IPS DF 6.9 (cell line): ENCODE measurements around the gene MCC.

Source experiments
- DNase-seq: peaks from one replicate; pipeline ENCODE4 v3.0.0-alpha.2; 2013; ENCODE audit warnings: low read depth, low spot score
- H3K27ac ChIP-seq: one replicate; pipeline ENCODE4 v1.5.1; 2013; ENCODE audit warnings: low read length, control low read depth
- H3K27me3 ChIP-seq: 2 replicates; pipeline ENCODE4 v1.6.1; 2013; ENCODE audit warnings: mild to moderate bottlenecking, low read length; ENCODE audit not compliant: control insufficient read depth, insufficient read depth
- H3K36me3 ChIP-seq: 2 replicates; pipeline ENCODE4 v1.6.1; 2013; ENCODE audit warnings: low read length; ENCODE audit not compliant: control insufficient read depth, insufficient read depth
- H3K4me1 ChIP-seq: 2 replicates; pipeline ENCODE4 v1.6.1; 2013; ENCODE audit warnings: low read length; ENCODE audit not compliant: control insufficient read depth, insufficient read depth
- H3K4me3 ChIP-seq: 2 replicates; pipeline ENCODE4 v1.5.1; 2013; ENCODE audit warnings: mild to moderate bottlenecking, low read length
- H3K9me3 ChIP-seq: 2 replicates; pipeline ENCODE4 v1.6.1; 2013; ENCODE audit warnings: low read length, inconsistent platforms; ENCODE audit not compliant: control insufficient read depth, insufficient read depth
- WGBS: extraction: QIAGEN DNeasy Blood & Tissue Kit; methylation state at CpG from one replicate; pipeline ENCODE4 v1.1.7; 2013; ENCODE audit warnings: mixed read lengths, missing lambda C conversion rate; ENCODE audit not compliant: insufficient read length, insufficient coverage; 5-methylcytosine and 5-hydroxymethylcytosine counted together

Gene MCC

GRCh38 chr5:113487781-113488644 lies at the start of gene MCC:
MCC (minus strand) TSS chr5:113488453.
- H3K27me3 ChIP-seq = peaks cover 4% of the 10 kb centered on the region; the same call in 1 of the 2 replicates
- WGBS = no CpG with 5 or more reads among the region's 86 CpGs
- no peak within 1 kb of the TSS for H3K27ac ChIP-seq
- no peaks in the 10 kb centered on the region; the same call in none of the 2 replicates for H3K36me3 ChIP-seq
- peak within 1 kb of the TSS; percentile 62; the same call in 1 of the 2 replicates for H3K4me3 ChIP-seq
- no peaks in the 10 kb centered on the region for H3K4me1 ChIP-seq
- peak; percentile 47 for DNase-seq
- H3K9me3 ChIP-seq = no peaks in the 10 kb centered on the region; the same call in 1 of the 2 replicates

GRCh38 chr5:113531481-113532159 lies 43.4 kb upstream of the MCC start:
- Histone ChIP-seq H3K27ac (no peak overlapping the region), H3K4me1 (no peaks in the 10 kb centered on the region), H3K4me3 (no peak overlapping the region), H3K9me3 (no peaks in the 10 kb centered on the region), H3K27me3 (no peaks in the 10 kb centered on the region), H3K36me3 (0 out of 2 replicates have a peak, but pooled peaks cover 2% of the 10 kb centered on the region)
- DNase-seq = no peak
- WGBS = no CpG with 5 or more reads among the region's 2 CpGs

GRCh38 chr5:113527746-113528145 lies 39.5 kb upstream of the MCC start:
- 0 out of 2 replicates have a peak, but pooled peaks cover under 1% of the 10 kb centered on the region for H3K36me3 ChIP-seq
- no peak overlapping the region for H3K27ac ChIP-seq
- 100% methylated on average over 1 of the region's 5 CpGs for WGBS

GRCh38 chr5:113526421-113526820 lies 38.2 kb upstream of the MCC start:
- WGBS = no CpG with 5 or more reads among the region's 4 CpGs
- no peaks in the 10 kb centered on the region for H3K4me1 ChIP-seq
- H3K27ac ChIP-seq = no peak overlapping the region
- no peaks in the 10 kb centered on the region for H3K27me3 ChIP-seq
- no peak overlapping the region for H3K4me3 ChIP-seq
- DNase-seq = no peak
- H3K36me3 ChIP-seq = no peaks in the 10 kb centered on the region
- H3K9me3 ChIP-seq = no peaks in the 10 kb centered on the region

More at GRCh38 chr5:113527746-113528145, 39.5 kb upstream of the MCC start:
- Histone ChIP-seq H3K9me3 (no peaks in the 10 kb centered on the region), H3K4me1 (no peaks in the 10 kb centered on the region), H3K27me3 (no peaks in the 10 kb centered on the region), H3K4me3 (no peak overlapping the region)
- DNase-seq = no peak

- Histone ChIP-seq H3K27ac (no peak overlapping the region), H3K36me3 (no peaks in the 10 kb centered on the region), H3K4me3 (no peak overlapping the region), H3K27me3 (no peaks in the 10 kb centered on the region), H3K4me1 (no peaks in the 10 kb centered on the region), H3K9me3 (no peaks in the 10 kb centered on the region)
- DNase-seq = no peak
- WGBS = 100% methylated on average over 1 of the region's 2 CpGs
Observed at GRCh38 chr5:113524927-113525326, 36.7 kb upstream of the MCC start.

GRCh38 chr5:113523168-113523567 lies 34.9 kb upstream of the MCC start:
- Histone ChIP-seq H3K4me1 (no peaks in the 10 kb centered on the region), H3K4me3 (no peak overlapping the region), H3K27me3 (no peaks in the 10 kb centered on the region), H3K27ac (no peak overlapping the region), H3K9me3 (no peaks in the 10 kb centered on the region), H3K36me3 (no peaks in the 10 kb centered on the region)
- no CpG with 5 or more reads among the region's 2 CpGs for WGBS
- DNase-seq = no peak

- no peaks in the 10 kb centered on the region for H3K4me1 ChIP-seq
Observed at GRCh38 chr5:113520899-113521298, 32.6 kb upstream of the MCC start.

GRCh38 chr5:113520429-113520828 lies 32.2 kb upstream of the MCC start:
- H3K36me3 ChIP-seq = no peaks in the 10 kb centered on the region
- H3K4me3 ChIP-seq = no peak overlapping the region
- H3K27me3 ChIP-seq = no peaks in the 10 kb centered on the region
- H3K27ac ChIP-seq = no peak overlapping the region
- no peaks in the 10 kb centered on the region for H3K9me3 ChIP-seq
- H3K4me1 ChIP-seq = no peaks in the 10 kb centered on the region
- no peak for DNase-seq

More at GRCh38 chr5:113520899-113521298, 32.6 kb upstream of the MCC start:
- no peak overlapping the region for H3K4me3 ChIP-seq
- H3K27ac ChIP-seq = no peak overlapping the region
- no peaks in the 10 kb centered on the region for H3K27me3 ChIP-seq
- H3K36me3 ChIP-seq = no peaks in the 10 kb centered on the region
- DNase-seq = no peak
- H3K9me3 ChIP-seq = no peaks in the 10 kb centered on the region

- Histone ChIP-seq H3K9me3 (no peaks in the 10 kb centered on the region), H3K27me3 (no peaks in the 10 kb centered on the region), H3K4me1 (peaks cover under 1% of the 10 kb centered on the region; the same call in 1 of the 2 replicates), H3K4me3 (no peak overlapping the region), H3K27ac (no peak overlapping the region), H3K36me3 (no peaks in the 10 kb centered on the region)
- DNase-seq = no peak
- no CpG with 5 or more reads among the region's 2 CpGs for WGBS
Observed at GRCh38 chr5:113519412-113519811, 31.2 kb upstream of the MCC start.

- H3K4me1 ChIP-seq = peaks cover 3% of the 10 kb centered on the region; the same call in 1 of the 2 replicates
- no peaks in the 10 kb centered on the region for H3K27me3 ChIP-seq
- no CpG with 5 or more reads among the region's 4 CpGs for WGBS
- DNase-seq = no peak
- H3K9me3 ChIP-seq = no peaks in the 10 kb centered on the region
- H3K27ac ChIP-seq = no peak overlapping the region
- no peaks in the 10 kb centered on the region for H3K36me3 ChIP-seq
- no peak overlapping the region for H3K4me3 ChIP-seq
Observed at GRCh38 chr5:113518884-113519283, 30.6 kb upstream of the MCC start.
